OCI-LY1 (cell line): ENCODE measurements around the gene CALM3.

ENCODE experiments used
- H2AFZ ChIP-seq: fragments of 200-600 bp; sonication (generic), shearing (Covaris generic); 2 replicates; pipeline ENCODE4 v1.6.0; 2014; ENCODE audit warnings: antibody characterized with exemption, mild to moderate bottlenecking, low read length
- H3F3A ChIP-seq: fragments of 200-600 bp; sonication (generic), shearing (Covaris generic); 2 replicates; pipeline ENCODE4 v1.6.0; 2014; ENCODE audit warnings: mild to moderate bottlenecking, antibody characterized with exemption, low read length, moderate library complexity; ENCODE audit not compliant: insufficient read depth
- H3K27ac ChIP-seq: fragments of 200-600 bp; sonication (generic); 2 replicates; pipeline ENCODE4 v1.5.1; 2014; ENCODE audit warnings: low read length, mixed run types, mild to moderate bottlenecking, low read depth; ENCODE audit not compliant: poor library complexity, severe bottlenecking
- H3K27me3 ChIP-seq: fragments of 200-600 bp; sonication (generic); 2 replicates; pipeline ENCODE4 v1.6.0; 2014; ENCODE audit warnings: antibody characterized with exemption, mild to moderate bottlenecking, low read length, moderate library complexity; ENCODE audit not compliant: insufficient read depth
- H3K36me3 ChIP-seq: fragments of 200-600 bp; sonication (generic); 2 replicates; pipeline ENCODE4 v1.6.1; 2014; ENCODE audit warnings: mild to moderate bottlenecking, antibody characterized with exemption, low read length, moderate library complexity, mixed read lengths; ENCODE audit not compliant: insufficient read depth
- H3K4me1 ChIP-seq: fragments of 200-600 bp; sonication (generic); 2 replicates; pipeline ENCODE4 v1.5.1; 2014; ENCODE audit warnings: mild to moderate bottlenecking, low read length, moderate library complexity; ENCODE audit not compliant: insufficient read depth, severe bottlenecking
- H3K4me2 ChIP-seq: fragments of 200-600 bp; sonication (generic), shearing (Covaris generic); 2 replicates; pipeline ENCODE4 v1.6.1; 2014; ENCODE audit warnings: low read length
- H3K4me3 ChIP-seq: fragments of 200-600 bp; sonication (generic); 2 replicates; pipeline ENCODE4 v1.5.1; 2014; ENCODE audit warnings: low read length, low read depth, mild to moderate bottlenecking, mixed read lengths; ENCODE audit not compliant: poor library complexity, severe bottlenecking
- H3K79me2 ChIP-seq: fragments of 200-600 bp; shearing (Covaris generic); 2 replicates; pipeline ENCODE4 v1.6.1; 2016; ENCODE audit warnings: mixed run types, low read length, mixed read lengths; ENCODE audit not compliant: insufficient read depth
- H3K9ac ChIP-seq: fragments of 200-600 bp; sonication (generic), shearing (Covaris generic); 2 replicates; pipeline ENCODE4 v1.6.1; 2014; ENCODE audit warnings: mild to moderate bottlenecking, low read length, mixed read lengths
- H3K9me2 ChIP-seq: fragments of 200-600 bp; sonication (generic), shearing (Covaris generic); 2 replicates; pipeline ENCODE4 v1.6.1; 2014; ENCODE audit warnings: low read depth, mild to moderate bottlenecking, low read length, mixed read lengths
- H3K9me3 ChIP-seq: fragments of 200-600 bp; shearing (Covaris generic); 2 replicates; pipeline ENCODE4 v1.6.1; 2014; ENCODE audit warnings: low read length, mixed read lengths
- H4K20me1 ChIP-seq: fragments of 200-600 bp; sonication (generic), shearing (Covaris generic); 2 replicates; pipeline ENCODE4 v1.6.0; 2016; ENCODE audit warnings: mild to moderate bottlenecking, low read length; ENCODE audit not compliant: insufficient read depth
- CTCF ChIP-seq: fragments of 200-600 bp; sonication (generic), shearing (Covaris generic); IDR thresholded peaks from 2 replicates; pipeline ENCODE4 v1.5.1; 2017; ENCODE audit warnings: mild to moderate bottlenecking, antibody characterized with exemption, low read length, moderate library complexity, mixed read lengths
- EZH2 ChIP-seq: fragments of 200-600 bp; sonication (generic), shearing (Covaris generic); IDR thresholded peaks from 2 replicates; pipeline ENCODE4 v1.8.0; 2017; ENCODE audit warnings: borderline replicate concordance, mixed run types, mild to moderate bottlenecking, antibody characterized with exemption, low read length, moderate library complexity, mixed read lengths

Gene CALM3

GRCh38 chr19:46600384-46601317, 479 bp upstream of the CALM3 start:
- Histone ChIP-seq H3K9me2 (no peaks in the 10 kb centered on the region), H3F3A (no peaks in the 10 kb centered on the region), H3K4me1 (peaks cover 21% of the 10 kb centered on the region), H3K4me3 (peak overlapping the region; percentile 98), H3K36me3 (peaks cover 5% of the 10 kb centered on the region), H3K79me2 (peaks cover 21% of the 10 kb centered on the region), H4K20me1 (no peaks in the 10 kb centered on the region), H3K9ac (peak overlapping the region; percentile 100), H3K4me2 (peak overlapping the region; percentile 77), H3K27me3 (no peaks in the 10 kb centered on the region; the same call in 1 of the 2 replicates), H3K9me3 (peaks cover 7% of the 10 kb centered on the region), H2AFZ (peak overlapping the region; percentile 86), H3K27ac (peak overlapping the region; percentile 94)
- TF ChIP-seq CTCF: no peak
- TF ChIP-seq EZH2: no peak

- no peaks in the 10 kb centered on the region for H4K20me1 ChIP-seq
Measured at GRCh38 chr19:46602392-46603194, 1.5 kb downstream of the CALM3 start.

More at GRCh38 chr19:46602392-46603194, 1.5 kb downstream of the CALM3 start:
- Histone ChIP-seq H3K36me3 (peaks cover 24% of the 10 kb centered on the region), H3K9ac (peak overlapping the region; percentile 100), H3K27me3 (no peaks in the 10 kb centered on the region; the same call in 1 of the 2 replicates), H3K27ac (no peak overlapping the region), H2AFZ (no peak overlapping the region), H3K4me3 (peak overlapping the region; percentile 98), H3K4me2 (peak overlapping the region; percentile 84), H3K9me2 (no peaks in the 10 kb centered on the region), H3K9me3 (peaks cover 7% of the 10 kb centered on the region), H3K4me1 (peaks cover 21% of the 10 kb centered on the region), H3K79me2 (peaks cover 21% of the 10 kb centered on the region), H3F3A (no peaks in the 10 kb centered on the region)
- TF ChIP-seq CTCF (no peak), EZH2 (no peak)
